ENCODE results near the gene ELP1. TPM values are rescaled to one million over a fixed set of nuclear protein-coding genes. Genes with fewer than 3 reads are reported as not detected.

Gene ELP1
- total and polyA plus RNA-seq, 4 donors: 4.3 to 20.0 (median 16.7) TPM

GRCh38 chr9:108867116-108867515 is 66.8 kb downstream of the ELP1 start:
- no peaks in the 10 kb centered on the region for H3K9me3 ChIP-seq (ENCODE audit: control insufficient read depth, low read length)
- intact Hi-C loops (cut with DNase I): no loop called here
- ATAC-seq (ENCODE audit: low FRiP score): no peak
- H3K36me3 ChIP-seq (ENCODE audit: control insufficient read depth in 1 of 2, insufficient read depth in 2 of 2, low read length in 1 of 2): peaks cover 3% of the 10 kb centered on the region in 2 donors
- no peak overlapping the region for H3K4me3 ChIP-seq (ENCODE audit: low read length in 2 of 2)
- H3K27me3 ChIP-seq (ENCODE audit: control insufficient read depth in 1 of 2, insufficient read depth in 2 of 2, low read length in 1 of 2): no peaks in the 10 kb centered on the region
- DNase-seq: no peak
- no peak overlapping the region for H3K27ac ChIP-seq (ENCODE audit: low read depth in 1 of 2, low read length in 2 of 2)
- no peaks in the 10 kb centered on the region for H3K4me1 ChIP-seq (ENCODE audit: control insufficient read depth in 1 of 2, insufficient read depth in 2 of 2, low read length in 2 of 2)

- 49 to 64% methylated on average over 2 of the region's 2 CpGs for WGBS, 2 donors
- ATAC-seq (ENCODE audit: low FRiP score): no peak
Observed at GRCh38 chr9:108866001-108866420, 67.9 kb downstream of the ELP1 start.

GRCh38 chr9:108865037-108865436 is 68.9 kb downstream of the ELP1 start:
- Histone ChIP-seq H3K27ac (ENCODE audit: low read depth in 1 of 2, low read length in 2 of 2) (no peak overlapping the region), H3K27me3 (ENCODE audit: control insufficient read depth in 1 of 2, insufficient read depth in 2 of 2, low read length in 1 of 2) (no peaks in the 10 kb centered on the region), H3K36me3 (ENCODE audit: control insufficient read depth in 1 of 2, insufficient read depth in 2 of 2, low read length in 1 of 2) (peaks cover 1 to 3% of the 10 kb centered on the region in 2 donors), H3K4me3 (ENCODE audit: low read length in 2 of 2) (no peak overlapping the region), H3K4me1 (ENCODE audit: control insufficient read depth in 1 of 2, insufficient read depth in 2 of 2, low read length in 2 of 2) (no peaks in the 10 kb centered on the region), H3K9me3 (ENCODE audit: control insufficient read depth, low read length) (peaks cover 2% of the 10 kb centered on the region)
- ATAC-seq (ENCODE audit: low FRiP score): no peak
- DNase-seq: no peak
- 81 to 86% methylated on average over 4 of the region's 4 CpGs for WGBS, 2 donors
- intact Hi-C loops (cut with DNase I): no loop called here

More at GRCh38 chr9:108866001-108866420, 67.9 kb downstream of the ELP1 start:
- DNase-seq: no peak
- Histone ChIP-seq H3K9me3 (ENCODE audit: control insufficient read depth, low read length) (no peaks in the 10 kb centered on the region), H3K4me1 (ENCODE audit: control insufficient read depth in 1 of 2, insufficient read depth in 2 of 2, low read length in 2 of 2) (no peaks in the 10 kb centered on the region), H3K4me3 (ENCODE audit: low read length in 2 of 2) (no peak overlapping the region), H3K27me3 (ENCODE audit: control insufficient read depth in 1 of 2, insufficient read depth in 2 of 2, low read length in 1 of 2) (no peaks in the 10 kb centered on the region), H3K36me3 (ENCODE audit: control insufficient read depth in 1 of 2, insufficient read depth in 2 of 2, low read length in 1 of 2) (peaks cover 1 to 3% of the 10 kb centered on the region in 2 donors), H3K27ac (ENCODE audit: low read depth in 1 of 2, low read length in 2 of 2) (no peak overlapping the region)
- intact Hi-C loops (cut with DNase I): no loop called here

- intact Hi-C loops (cut with DNase I): no loop called here
- ATAC-seq (ENCODE audit: low FRiP score): no peak
- DNase-seq: no peak
- no peak overlapping the region for H3K27ac ChIP-seq (ENCODE audit: low read depth in 1 of 2, low read length in 2 of 2)
- H3K4me1 ChIP-seq (ENCODE audit: control insufficient read depth in 1 of 2, insufficient read depth in 2 of 2, low read length in 2 of 2): no peaks in the 10 kb centered on the region
- peaks cover 2% of the 10 kb centered on the region for H3K9me3 ChIP-seq (ENCODE audit: control insufficient read depth, low read length)
- 84 to 85% methylated on average over 3 of the region's 3 CpGs for WGBS, 2 donors
- H3K27me3 ChIP-seq (ENCODE audit: control insufficient read depth in 1 of 2, insufficient read depth in 2 of 2, low read length in 1 of 2): no peaks in the 10 kb centered on the region
- H3K4me3 ChIP-seq (ENCODE audit: low read length in 2 of 2): no peak overlapping the region
- peaks cover 1 to 3% of the 10 kb centered on the region in 2 donors for H3K36me3 ChIP-seq (ENCODE audit: control insufficient read depth in 1 of 2, insufficient read depth in 2 of 2, low read length in 1 of 2)
Observed at GRCh38 chr9:108864446-108864845, 69.5 kb downstream of the ELP1 start.

- intact Hi-C loops (cut with DNase I): no loop called here
- no peak for ATAC-seq (ENCODE audit: low FRiP score)
- Histone ChIP-seq H3K4me1 (ENCODE audit: control insufficient read depth in 1 of 2, insufficient read depth in 2 of 2, low read length in 2 of 2) (no peaks in the 10 kb centered on the region), H3K9me3 (ENCODE audit: control insufficient read depth, low read length) (peaks cover 2% of the 10 kb centered on the region), H3K4me3 (ENCODE audit: low read length in 2 of 2) (no peak overlapping the region), H3K27ac (ENCODE audit: low read depth in 1 of 2, low read length in 2 of 2) (no peak overlapping the region), H3K36me3 (ENCODE audit: control insufficient read depth in 1 of 2, insufficient read depth in 2 of 2, low read length in 1 of 2) (peaks cover under 1 to 1% of the 10 kb centered on the region in 2 donors), H3K27me3 (ENCODE audit: control insufficient read depth in 1 of 2, insufficient read depth in 2 of 2, low read length in 1 of 2) (no peaks in the 10 kb centered on the region)
- 85 to 88% methylated on average over 3 of the region's 3 CpGs for WGBS, 2 donors
- DNase-seq: no peak
Observed at GRCh38 chr9:108863891-108864290, 70.0 kb downstream of the ELP1 start.

GRCh38 chr9:108861997-108862396 is 71.9 kb downstream of the ELP1 start, which contains the start of gene ACTL7A:
TSS of gene ACTL7A (plus strand) at chr9:108862266. CDS start at chr9:108862323, 57 bp downstream.
- intact Hi-C loops (cut with DNase I): no loop called here

GRCh38 chr9:108861464-108861863 is 72.5 kb downstream of the ELP1 start:
- no peak overlapping the region for H3K4me3 ChIP-seq (ENCODE audit: low read length in 2 of 2)
- ATAC-seq (ENCODE audit: low FRiP score) (no peak), DNase-seq (no peak)
- H3K9me3 ChIP-seq (ENCODE audit: control insufficient read depth, low read length): peaks cover 2% of the 10 kb centered on the region
- 67 to 79% methylated on average over 7 of the region's 7 CpGs for WGBS, 2 donors
- H3K36me3 ChIP-seq (ENCODE audit: control insufficient read depth in 1 of 2, insufficient read depth in 2 of 2, low read length in 1 of 2): no peaks in the 10 kb centered on the region
- H3K27ac ChIP-seq (ENCODE audit: low read depth in 1 of 2, low read length in 2 of 2): no peak overlapping the region
- intact Hi-C loops (cut with DNase I): no loop called here
- no peaks in the 10 kb centered on the region for H3K4me1 ChIP-seq (ENCODE audit: control insufficient read depth in 1 of 2, insufficient read depth in 2 of 2, low read length in 2 of 2)
- no peaks in the 10 kb centered on the region for H3K27me3 ChIP-seq (ENCODE audit: control insufficient read depth in 1 of 2, insufficient read depth in 2 of 2, low read length in 1 of 2)

More at GRCh38 chr9:108861997-108862396, 71.9 kb downstream of the ELP1 start, which contains the start of gene ACTL7A:
- no peak within 1 kb of the TSS for H3K4me3 ChIP-seq (ENCODE audit: low read length in 2 of 2)
- no peak within 1 kb of the TSS for H3K27ac ChIP-seq (ENCODE audit: low read depth in 1 of 2, low read length in 2 of 2)
- 95 to 98% methylated on average over 3 of the region's 3 CpGs for WGBS, 2 donors
- H3K27me3 ChIP-seq (ENCODE audit: control insufficient read depth in 1 of 2, insufficient read depth in 2 of 2, low read length in 1 of 2): no peaks in the 10 kb centered on the region
- H3K9me3 ChIP-seq (ENCODE audit: control insufficient read depth, low read length): peaks cover 2% of the 10 kb centered on the region
- DNase-seq: no peak
- H3K36me3 ChIP-seq (ENCODE audit: control insufficient read depth in 1 of 2, insufficient read depth in 2 of 2, low read length in 1 of 2): no peaks in the 10 kb centered on the region
- H3K4me1 ChIP-seq (ENCODE audit: control insufficient read depth in 1 of 2, insufficient read depth in 2 of 2, low read length in 2 of 2): no peaks in the 10 kb centered on the region
- ATAC-seq (ENCODE audit: low FRiP score): no peak

- H3K9me3 ChIP-seq (ENCODE audit: control insufficient read depth, low read length): peaks cover 2% of the 10 kb centered on the region
- H3K27me3 ChIP-seq (ENCODE audit: control insufficient read depth in 1 of 2, insufficient read depth in 2 of 2, low read length in 1 of 2): no peaks in the 10 kb centered on the region
- intact Hi-C loops (cut with DNase I): no loop called here
- no peak for ATAC-seq (ENCODE audit: low FRiP score)
- 93 to 96% methylated on average over 2 of the region's 2 CpGs for WGBS, 2 donors
- no peak overlapping the region for H3K4me3 ChIP-seq (ENCODE audit: low read length in 2 of 2)
- no peak overlapping the region for H3K27ac ChIP-seq (ENCODE audit: low read depth in 1 of 2, low read length in 2 of 2)
- no peaks in the 10 kb centered on the region for H3K36me3 ChIP-seq (ENCODE audit: control insufficient read depth in 1 of 2, insufficient read depth in 2 of 2, low read length in 1 of 2)
- DNase-seq: no peak
- H3K4me1 ChIP-seq (ENCODE audit: control insufficient read depth in 1 of 2, insufficient read depth in 2 of 2, low read length in 2 of 2): no peaks in the 10 kb centered on the region
Observed at GRCh38 chr9:108860764-108861163, 73.2 kb downstream of the ELP1 start.

GRCh38 chr9:108860354-108860753 is 73.6 kb downstream of the ELP1 start:
- Histone ChIP-seq H3K36me3 (ENCODE audit: control insufficient read depth in 1 of 2, insufficient read depth in 2 of 2, low read length in 1 of 2) (no peaks in the 10 kb centered on the region), H3K4me1 (ENCODE audit: control insufficient read depth in 1 of 2, insufficient read depth in 2 of 2, low read length in 2 of 2) (no peaks in the 10 kb centered on the region), H3K27ac (ENCODE audit: low read depth in 1 of 2, low read length in 2 of 2) (no peak overlapping the region), H3K4me3 (ENCODE audit: low read length in 2 of 2) (no peak overlapping the region), H3K9me3 (ENCODE audit: control insufficient read depth, low read length) (peaks cover 2% of the 10 kb centered on the region), H3K27me3 (ENCODE audit: control insufficient read depth in 1 of 2, insufficient read depth in 2 of 2, low read length in 1 of 2) (no peaks in the 10 kb centered on the region)
- WGBS, 2 donors: 77 to 92% methylated on average over 4 of the region's 4 CpGs
- intact Hi-C loops (cut with DNase I): no loop called here
- no peak for DNase-seq
- no peak for ATAC-seq (ENCODE audit: low FRiP score)
